ENCODE data around the gene INPP5A.
"Not testable (repeated sequence)": the region's sequence is repeated elsewhere in the genome, so short reads cannot be mapped to it uniquely, and the experiment has no call there.

INPP5A gene

GRCh38 chr10:132503581-132504421 lies 33.8 kb upstream of the INPP5A start:
- no peak for DNase-seq (ENCODE audit: low spot score)

GRCh38 chr10:132504501-132505272 lies 32.9 kb upstream of the INPP5A start:
- no peak for DNase-seq (ENCODE audit: low spot score)

- DNase-seq (ENCODE audit: low spot score) = not testable (repeated sequence)
Measured at GRCh38 chr10:132505546-132505945, 32.0 kb upstream of the INPP5A start.

GRCh38 chr10:132506711-132507408 lies 30.7 kb upstream of the INPP5A start:
- DNase-seq (ENCODE audit: low spot score) = no peak

GRCh38 chr10:132507409-132507955 lies 30.1 kb upstream of the INPP5A start:
- no peak for DNase-seq (ENCODE audit: low spot score)

GRCh38 chr10:132507956-132508490 lies 29.6 kb upstream of the INPP5A start:
- no peak for DNase-seq (ENCODE audit: low spot score)

- no peak for DNase-seq (ENCODE audit: low spot score)
Measured at GRCh38 chr10:132508581-132509443, 28.8 kb upstream of the INPP5A start.

- no peak for DNase-seq (ENCODE audit: low spot score)
Measured at GRCh38 chr10:132509506-132510173, 27.9 kb upstream of the INPP5A start.

- no peak for DNase-seq (ENCODE audit: low spot score)
Measured at GRCh38 chr10:132510174-132510611, 27.4 kb upstream of the INPP5A start.

GRCh38 chr10:132511121-132512051 lies 26.2 kb upstream of the INPP5A start:
- no peak for DNase-seq (ENCODE audit: low spot score)

GRCh38 chr10:132512052-132512442 lies 25.5 kb upstream of the INPP5A start:
- no peak for DNase-seq (ENCODE audit: low spot score)

GRCh38 chr10:132512693-132513345 lies 24.8 kb upstream of the INPP5A start:
- DNase-seq (ENCODE audit: low spot score) = no peak

GRCh38 chr10:132514821-132515520 lies 22.6 kb upstream of the INPP5A start:
- DNase-seq (ENCODE audit: low spot score) = no peak

GRCh38 chr10:132515811-132516726 lies 21.5 kb upstream of the INPP5A start:
- DNase-seq (ENCODE audit: low spot score) = no peak

- DNase-seq (ENCODE audit: low spot score) = peak; percentile 95
Measured at GRCh38 chr10:132516771-132517725, 20.5 kb upstream of the INPP5A start.

All from kidney capillary endothelial cell (primary cell).